HEK293 (cell line): ENCODE results near the gene SELPLG.

Experiments
- CTCF ChIA-PET: fragments of 350-600 bp; formaldehyde crosslinking; extraction: SDS; loops from one replicate; lab custom pipeline; 2021; ENCODE audit warnings: antibody characterized with exemption; lab: Yijun Ruan, JAX
- POLR2A ChIA-PET: fragments of 300-600 bp; formaldehyde crosslinking; extraction: SDS; loops from one replicate; lab custom pipeline; 2020; ENCODE audit warnings: antibody characterized with exemption, inconsistent platforms; lab: Yijun Ruan, JAX
- H3K27ac ChIP-seq: fragments of 200-500 bp; sonication (Bioruptor generic); 2 replicates; pipeline ENCODE4 v1.5.1; 2014; ENCODE audit warnings: low read depth, low read length, control low read depth, inconsistent platforms; ENCODE audit errors: extremely low read depth
- H3K36me3 ChIP-seq, 2 experiments: fragments of 200-500 bp in 1 of 2; sonication (Bioruptor generic) in 1 of 2; 1 replicate in 1 of 2; 2 replicates in 1 of 2; pipeline ENCODE4 v1.5.1; 2014 to 2017; ENCODE audit warnings: inconsistent platforms in 2 of 2, low read length in 2 of 2; ENCODE audit not compliant: control insufficient read depth in 2 of 2, insufficient read depth in 1 of 2
- H3K4me1 ChIP-seq: fragments of 200-500 bp; sonication (Bioruptor generic); 2 replicates; pipeline ENCODE4 v1.5.1; 2014; ENCODE audit warnings: mild to moderate bottlenecking, low read length, inconsistent platforms; ENCODE audit not compliant: control insufficient read depth, insufficient read depth
- H3K4me3 ChIP-seq: 2 replicates; pipeline ENCODE4 v1.5.1; 2011; ENCODE audit warnings: low read depth, mild to moderate bottlenecking, control low read depth, low read length, moderate library complexity
- H3K9me3 ChIP-seq: fragments of 200-500 bp; sonication (Bioruptor generic); 2 replicates; pipeline ENCODE4 v1.5.1; 2014; ENCODE audit warnings: low read depth, low read length, inconsistent platforms; ENCODE audit not compliant: control insufficient read depth, insufficient read depth
- GLIS1 ChIP-seq: fragments of 450-650 bp; formaldehyde crosslinking; IDR thresholded peaks from 2 replicates; pipeline ENCODE4 v1.5.1; 2016; ENCODE audit warnings: missing biosample characterization, missing genetic modification characterization
- IKZF3 ChIP-seq: fragments of 450-650 bp; IDR thresholded peaks from 2 replicates; pipeline ENCODE4 v1.5.0; 2018; ENCODE audit warnings: missing biosample characterization, mild to moderate bottlenecking, missing genetic modification characterization, moderate library complexity
- MEIS1 ChIP-seq: sonication (generic); formaldehyde crosslinking; IDR thresholded peaks from 2 replicates; pipeline ENCODE4 v1.8.1; 2022; ENCODE audit warnings: missing genetic modification reagents, mild to moderate bottlenecking, borderline replicate concordance
- SETDB1 ChIP-seq: IDR thresholded peaks from one replicate; pipeline ENCODE4 v1.6.1; 2017; ENCODE audit warnings: mild to moderate bottlenecking, low read length, moderate library complexity, mixed read lengths; ENCODE audit not compliant: insufficient read length
- TCF7L2 ChIP-seq: IDR thresholded peaks from 2 replicates; pipeline ENCODE4 v1.6.1; 2011; ENCODE audit warnings: low read depth, mild to moderate bottlenecking, inconsistent platforms, low read length, moderate library complexity, borderline replicate concordance
- TRIM28 ChIP-seq: IDR thresholded peaks from 2 replicates; pipeline ENCODE4 v1.6.1; 2011; ENCODE audit warnings: low read length, control low read depth, borderline replicate concordance
- ZBTB44 ChIP-seq: fragments of 450-650 bp; IDR thresholded peaks from 2 replicates; pipeline ENCODE4 v1.5.1; 2018; ENCODE audit warnings: missing biosample characterization, mild to moderate bottlenecking, missing genetic modification characterization
- ZNF112 ChIP-seq: fragments of 450-650 bp; formaldehyde crosslinking; IDR thresholded peaks from 2 replicates; pipeline ENCODE4 v1.5.0; 2017; ENCODE audit warnings: missing biosample characterization, missing genetic modification characterization
- ZNF174 ChIP-seq: fragments of 450-650 bp; formaldehyde crosslinking; IDR thresholded peaks from 2 replicates; pipeline ENCODE4 v1.5.0; 2017; ENCODE audit warnings: missing biosample characterization, mild to moderate bottlenecking, missing genetic modification characterization
- ZNF274 ChIP-seq, 2 experiments: fragments of 200-500 bp in 1 of 2; fragments of 450-650 bp in 1 of 2; sonication (Bioruptor generic) in 1 of 2; formaldehyde crosslinking in 1 of 2; IDR thresholded peaks; 2 replicates each; pipeline versions ENCODE4 v1.5.1 to v1.6.1; 2014 to 2016; ENCODE audit warnings: borderline replicate concordance in 1 of 2, inconsistent platforms in 1 of 2, low read length in 1 of 2, missing biosample characterization in 1 of 2, missing genetic modification characterization in 1 of 2
- ZNF513 ChIP-seq: fragments of 450-650 bp; IDR thresholded peaks from 2 replicates; pipeline ENCODE4 v1.5.1; 2018; ENCODE audit warnings: missing biosample characterization, missing genetic modification characterization
- ZNF704 ChIP-seq: fragments of 450-650 bp; formaldehyde crosslinking; IDR thresholded peaks from 2 replicates; pipeline ENCODE4 v1.5.1; 2016; ENCODE audit warnings: missing biosample characterization, missing genetic modification characterization
- ZNF792 ChIP-seq: fragments of 450-650 bp; formaldehyde crosslinking; IDR thresholded peaks from 2 replicates; pipeline ENCODE4 v1.5.1; 2016; ENCODE audit warnings: missing biosample characterization, missing genetic modification characterization
- ZSCAN18 ChIP-seq: fragments of 450-650 bp; formaldehyde crosslinking; IDR thresholded peaks from 2 replicates; pipeline ENCODE4 v1.5.1; 2016; ENCODE audit warnings: missing biosample characterization, missing genetic modification characterization

SELPLG gene

GRCh38 chr12:108621161-108621560 lies 12.5 kb downstream of the SELPLG start (continued):
- no peak for TF ChIP-seq ZNF112 (tag by site-specific recombination)
- TF ChIP-seq, all 188 proteins: peak for 0

- Histone ChIP-seq H3K27ac (no peak overlapping the region), H3K9me3 (no peaks in the 10 kb centered on the region), H3K36me3 (no peaks in the 10 kb centered on the region), H3K4me3 (no peak overlapping the region), H3K4me1 (no peaks in the 10 kb centered on the region)
- no peak for TF ChIP-seq ZNF274 (IDR thresholded peaks at IDR 0.05; ENCODE audit: low read length)
- no peak for TF ChIP-seq ZNF274 (tag by site-specific recombination; IDR thresholded peaks at IDR 0.05; ENCODE audit: borderline replicate concordance)
- no peak for TF ChIP-seq ZNF174
- TF ChIP-seq ZNF792 (tag by site-specific recombination) = no peak
- TF ChIP-seq GLIS1 = no peak
- no peak for TF ChIP-seq SETDB1
- TF ChIP-seq ZSCAN18 (tag by site-specific recombination) = no peak
- ChIA-PET CTCF (interaction anchor here (1.2 to 7.2 kb wide), 2 partner anchors 14 to 52 kb away, joined by 6 to 160 read pairs; no protein-coding TSS in a partner anchor), POLR2A (no interaction called here)
These were observed 13.3 kb downstream of the SELPLG start for GRCh38 chr12:108620236-108620879.

GRCh38 chr12:108619369-108620160 lies 14.1 kb downstream of the SELPLG start:
- TF ChIP-seq IKZF3 (tag by site-specific recombination) (no peak), MEIS1 (no peak), ZNF704 (no peak), ZBTB44 (tag by site-specific recombination) (no peak), ZNF513 (no peak), TCF7L2 (no peak), TRIM28 (no peak)
- Histone ChIP-seq H3K27ac (no peak overlapping the region), H3K4me3 (no peak overlapping the region), H3K9me3 (no peaks in the 10 kb centered on the region), H3K4me1 (no peaks in the 10 kb centered on the region), H3K36me3 (no peaks in the 10 kb centered on the region)
- ChIA-PET POLR2A (interaction anchor here (0.5 kb wide), 1 partner anchor 76 kb away, joined by 5 read pairs; no protein-coding TSS in a partner anchor), CTCF (interaction anchor here (0.6 to 7.2 kb wide), 7 partner anchors 13 to 331 kb away, joined by 4 to 160 read pairs (median 7); partner anchors contain the start of genes ISCU and SART3)
